ENCODE results near the gene PPOX.

GRCh38 chr1:161171696-161172095 lies 5.5 kb downstream of the PPOX start:
- no peak for TF ChIP-seq CTCF (IDR thresholded peaks at IDR 0.05)
- no peak for TF ChIP-seq POLR2A (IDR thresholded peaks at IDR 0.05)
